K562 (cell line): ENCODE measurements around the gene NPC1. TPM values are rescaled to one million over a fixed set of nuclear protein-coding genes. Genes with fewer than 3 reads are reported as not detected.

Experiments
- ARHGAP35 ChIP-seq: fragments of 450-650 bp; IDR thresholded peaks from 2 replicates; pipeline ENCODE4 v1.6.1; 2018; ENCODE audit not compliant: partially characterized antibody
- GABPB1 ChIP-seq: sonication (generic); formaldehyde crosslinking; IDR thresholded peaks from 2 replicates; pipeline ENCODE4 v1.8.0; 2022; ENCODE audit warnings: mild to moderate bottlenecking, missing genetic modification reagents
- KAT2B ChIP-seq: IDR thresholded peaks from one replicate; pipeline ENCODE4 v1.6.1; 2012; ENCODE audit warnings: low read depth, mild to moderate bottlenecking, control low read depth, inconsistent platforms, low read length, moderate library complexity
- MBD2 ChIP-seq: sonication (generic); IDR thresholded peaks from 2 replicates; pipeline ENCODE4 v1.6.1; 2016; ENCODE audit warnings: low read depth, borderline replicate concordance
- NR2C1 ChIP-seq, 2 experiments: fragments of 450-650 bp; IDR thresholded peaks; 2 replicates each; pipeline ENCODE4 v1.6.1; 2017; ENCODE audit warnings: mild to moderate bottlenecking in 2 of 2, antibody characterized with exemption in 1 of 2, inconsistent platforms in 1 of 2, missing compliant biosample characterization in 1 of 2, missing genetic modification characterization in 1 of 2
- RBM14 ChIP-seq: fragments of 200-400 bp; formaldehyde crosslinking; IDR thresholded peaks from 2 replicates; pipeline ENCODE4 v1.6.1; 2018; ENCODE audit warnings: low read depth, mild to moderate bottlenecking, low read length, moderate library complexity, borderline replicate concordance; ENCODE audit not compliant: insufficient read depth
- RCOR1 ChIP-seq, 2 experiments: IDR thresholded peaks; 2 replicates each; pipeline ENCODE4 v1.6.1; 2012; ENCODE audit warnings: low read depth in 2 of 2, low read length in 2 of 2, borderline replicate concordance in 1 of 2, improper control_type of control experiment in 1 of 2
- RFX7 ChIP-seq: fragments of 250-450 bp; sonication (Bioruptor Pico); IDR thresholded peaks from 2 replicates; pipeline ENCODE4 v1.5.1; 2021; ENCODE audit warnings: mild to moderate bottlenecking
- SAP30 ChIP-seq: fragments of 200-600 bp; sonication (generic); IDR thresholded peaks from 2 replicates; pipeline ENCODE4 v1.6.1; 2012; ENCODE audit warnings: borderline replicate concordance, low read depth, mild to moderate bottlenecking, moderate library complexity, low read length, control low read depth, inconsistent platforms; ENCODE audit not compliant: insufficient read depth, poor library complexity, severe bottlenecking
- SRSF9 ChIP-seq: fragments of 200-400 bp; formaldehyde crosslinking; IDR thresholded peaks from 2 replicates; pipeline ENCODE4 v1.6.1; 2017; ENCODE audit warnings: low read depth, low read length, borderline replicate concordance
- ZC3H4 ChIP-seq: sonication (generic); formaldehyde crosslinking; IDR thresholded peaks from 2 replicates; pipeline ENCODE4 v1.9.0; 2021; ENCODE audit warnings: missing genetic modification reagents, borderline replicate concordance
- ZNF830 ChIP-seq: fragments of 250-450 bp; sonication (Bioruptor Pico); IDR thresholded peaks from 2 replicates; pipeline ENCODE4 v1.5.0; 2021; ENCODE audit warnings: mild to moderate bottlenecking
- polyA plus RNA-seq, 8 experiments: library from polyadenylated mRNA; depleted of rRNA in 4 of 8; stranded (reverse) in 5 of 8; unstranded in 3 of 8; fragments of >200 nt; fragmentation: Nextera tagmentation in 2 of 8; fragmentation: Illumina TruSeq in 1 of 8; extraction: Ambion mirVana in 2 of 8; extraction: Trizol in 1 of 8; gene quantifications; 2 replicates each; pipeline versions ENCODE4 v1.2.1 to v1.2.3, GENCODE V29; 2011 to 2014; ENCODE audit warnings: inconsistent platforms in 1 of 8, missing spikeins in 1 of 8
- total RNA-seq, 7 experiments: library from RNA; depleted of rRNA in 6 of 7; stranded (reverse); fragments of >200 nt in 6 of 7; fragmentation: Illumina TruSeq in 2 of 7; extraction: Trizol in 2 of 7; gene quantifications; 2 replicates each; pipeline versions ENCODE4 v1.2.1 to v1.2.3, GENCODE V29; 2011 to 2021; ENCODE audit warnings: low replicate concordance in 1 of 7
- TF ChIP-seq, protein P1 (sequence below): fragments of 450-650 bp; IDR thresholded peaks from 2 replicates; pipeline ENCODE4 v1.6.1; 2017; ENCODE audit warnings: antibody characterized with exemption, mild to moderate bottlenecking
- TF ChIP-seq, protein P2 (sequence below): fragments of 250-450 bp; sonication (Bioruptor Pico); IDR thresholded peaks from 2 replicates; pipeline ENCODE4 v1.8.0; 2022; ENCODE audit warnings: inconsistent platforms
- TF ChIP-seq, protein P3 (sequence below): fragments of 450-650 bp; formaldehyde crosslinking; IDR thresholded peaks from 2 replicates; pipeline ENCODE4 v1.4.0; 2022; ENCODE audit warnings: missing genetic modification characterization

Gene NPC1
- total and polyA plus RNA-seq, 9 of the 15 experiments (the other 6 are each of a cell fraction or from before 2014, with no cell fraction given) = 17.1 to 45.9 (median 27.6) TPM

DNA sequence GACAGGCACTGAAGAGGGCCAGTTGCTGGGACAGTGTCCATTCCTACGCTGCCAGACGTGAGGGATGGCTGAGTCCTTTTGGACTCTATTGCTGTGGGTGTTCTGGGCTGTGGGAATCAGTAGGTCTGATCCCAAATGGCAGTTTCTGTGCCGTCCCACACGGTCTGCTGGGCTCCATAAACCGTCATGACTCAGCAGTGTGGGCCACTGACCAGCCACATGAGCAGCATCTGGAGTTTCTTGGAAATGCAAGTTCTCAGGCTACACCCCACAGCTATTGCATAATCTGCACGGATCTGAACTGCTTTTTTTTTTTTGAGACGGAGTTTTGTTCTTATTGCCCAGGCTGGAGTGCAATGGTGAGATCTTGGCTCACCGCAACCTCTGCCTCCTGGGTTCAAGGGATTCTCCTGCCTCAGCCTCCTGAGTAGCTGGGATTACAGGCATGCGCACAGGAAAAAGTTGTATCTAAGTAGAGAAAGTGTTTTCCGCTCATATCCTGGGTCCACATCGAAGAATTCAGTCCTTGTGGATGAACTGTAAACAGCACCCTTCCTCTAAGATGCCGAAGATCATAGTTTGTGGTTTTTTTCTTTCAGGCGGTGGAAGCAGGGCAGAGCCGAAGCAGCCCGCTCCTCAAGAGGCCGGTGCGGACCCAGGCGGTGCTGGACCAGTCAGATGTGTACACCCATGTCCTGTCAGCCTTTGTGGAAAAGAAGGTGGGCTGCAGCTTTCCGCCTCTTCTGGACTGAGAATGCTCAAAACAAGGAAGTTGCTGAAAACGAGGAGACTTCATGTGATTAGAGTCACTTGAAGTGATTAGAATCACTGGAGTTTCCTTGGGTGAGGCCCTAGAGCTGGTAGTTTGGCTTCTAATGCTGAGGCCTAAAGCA is 57.5 kb downstream of the NPC1 start (continued):
- TF ChIP-seq, protein P1, sequence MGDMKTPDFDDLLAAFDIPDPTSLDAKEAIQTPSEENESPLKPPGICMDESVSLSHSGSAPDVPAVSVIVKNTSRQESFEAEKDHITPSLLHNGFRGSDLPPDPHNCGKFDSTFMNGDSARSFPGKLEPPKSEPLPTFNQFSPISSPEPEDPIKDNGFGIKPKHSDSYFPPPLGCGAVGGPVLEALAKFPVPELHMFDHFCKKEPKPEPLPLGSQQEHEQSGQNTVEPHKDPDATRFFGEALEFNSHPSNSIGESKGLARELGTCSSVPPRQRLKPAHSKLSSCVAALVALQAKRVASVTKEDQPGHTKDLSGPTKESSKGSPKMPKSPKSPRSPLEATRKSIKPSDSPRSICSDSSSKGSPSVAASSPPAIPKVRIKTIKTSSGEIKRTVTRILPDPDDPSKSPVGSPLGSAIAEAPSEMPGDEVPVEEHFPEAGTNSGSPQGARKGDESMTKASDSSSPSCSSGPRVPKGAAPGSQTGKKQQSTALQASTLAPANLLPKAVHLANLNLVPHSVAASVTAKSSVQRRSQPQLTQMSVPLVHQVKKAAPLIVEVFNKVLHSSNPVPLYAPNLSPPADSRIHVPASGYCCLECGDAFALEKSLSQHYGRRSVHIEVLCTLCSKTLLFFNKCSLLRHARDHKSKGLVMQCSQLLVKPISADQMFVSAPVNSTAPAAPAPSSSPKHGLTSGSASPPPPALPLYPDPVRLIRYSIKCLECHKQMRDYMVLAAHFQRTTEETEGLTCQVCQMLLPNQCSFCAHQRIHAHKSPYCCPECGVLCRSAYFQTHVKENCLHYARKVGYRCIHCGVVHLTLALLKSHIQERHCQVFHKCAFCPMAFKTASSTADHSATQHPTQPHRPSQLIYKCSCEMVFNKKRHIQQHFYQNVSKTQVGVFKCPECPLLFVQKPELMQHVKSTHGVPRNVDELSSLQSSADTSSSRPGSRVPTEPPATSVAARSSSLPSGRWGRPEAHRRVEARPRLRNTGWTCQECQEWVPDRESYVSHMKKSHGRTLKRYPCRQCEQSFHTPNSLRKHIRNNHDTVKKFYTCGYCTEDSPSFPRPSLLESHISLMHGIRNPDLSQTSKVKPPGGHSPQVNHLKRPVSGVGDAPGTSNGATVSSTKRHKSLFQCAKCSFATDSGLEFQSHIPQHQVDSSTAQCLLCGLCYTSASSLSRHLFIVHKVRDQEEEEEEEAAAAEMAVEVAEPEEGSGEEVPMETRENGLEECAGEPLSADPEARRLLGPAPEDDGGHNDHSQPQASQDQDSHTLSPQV = peak; percentile 95
- TF ChIP-seq RCOR1 (IDR thresholded peaks at IDR 0.05; ENCODE audit: borderline replicate concordance in 1 of 2, low read depth in 2 of 2, low read length in 2 of 2) (peak; percentile 54 to 83; a peak in 3 of 4 replicates), KAT2B (no peak), ZC3H4 (CRISPR knock-in tag) (no peak), ARHGAP35 (no peak), RFX7 (no peak), RBM14 (no peak), SRSF9 (no peak), NR2C1 (IDR thresholded peaks at IDR 0.05) (0 out of 2 replicates have a peak, but pooled peaks have one; percentile 5), NR2C1 (tag; IDR thresholded peaks at IDR 0.05) (no peak), SAP30 (no peak), ZNF830 (no peak), GABPB1 (CRISPR knock-in tag) (peak; percentile 49; the same call in 1 of the 2 replicates), MBD2 (no peak)
- TF ChIP-seq, protein P2, sequence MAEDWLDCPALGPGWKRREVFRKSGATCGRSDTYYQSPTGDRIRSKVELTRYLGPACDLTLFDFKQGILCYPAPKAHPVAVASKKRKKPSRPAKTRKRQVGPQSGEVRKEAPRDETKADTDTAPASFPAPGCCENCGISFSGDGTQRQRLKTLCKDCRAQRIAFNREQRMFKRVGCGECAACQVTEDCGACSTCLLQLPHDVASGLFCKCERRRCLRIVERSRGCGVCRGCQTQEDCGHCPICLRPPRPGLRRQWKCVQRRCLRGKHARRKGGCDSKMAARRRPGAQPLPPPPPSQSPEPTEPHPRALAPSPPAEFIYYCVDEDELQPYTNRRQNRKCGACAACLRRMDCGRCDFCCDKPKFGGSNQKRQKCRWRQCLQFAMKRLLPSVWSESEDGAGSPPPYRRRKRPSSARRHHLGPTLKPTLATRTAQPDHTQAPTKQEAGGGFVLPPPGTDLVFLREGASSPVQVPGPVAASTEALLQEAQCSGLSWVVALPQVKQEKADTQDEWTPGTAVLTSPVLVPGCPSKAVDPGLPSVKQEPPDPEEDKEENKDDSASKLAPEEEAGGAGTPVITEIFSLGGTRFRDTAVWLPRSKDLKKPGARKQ (CRISPR knock-in tag) = peak; percentile 86
- TF ChIP-seq, protein P3, sequence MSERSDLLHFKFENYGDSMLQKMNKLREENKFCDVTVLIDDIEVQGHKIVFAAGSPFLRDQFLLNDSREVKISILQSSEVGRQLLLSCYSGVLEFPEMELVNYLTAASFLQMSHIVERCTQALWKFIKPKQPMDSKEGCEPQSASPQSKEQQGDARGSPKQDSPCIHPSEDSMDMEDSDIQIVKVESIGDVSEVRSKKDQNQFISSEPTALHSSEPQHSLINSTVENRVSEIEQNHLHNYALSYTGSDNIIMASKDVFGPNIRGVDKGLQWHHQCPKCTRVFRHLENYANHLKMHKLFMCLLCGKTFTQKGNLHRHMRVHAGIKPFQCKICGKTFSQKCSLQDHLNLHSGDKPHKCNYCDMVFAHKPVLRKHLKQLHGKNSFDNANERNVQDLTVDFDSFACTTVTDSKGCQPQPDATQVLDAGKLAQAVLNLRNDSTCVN (CRISPR knock-in tag) = no peak
